ENCODE measurements around the gene ALDH1A2. TPM values are rescaled to one million over a fixed set of nuclear protein-coding genes. Genes with fewer than 3 reads are reported as not detected.

The ALDH1A2 gene
- 1.1 and 1.2 TPM in 2 replicates for total RNA-seq

DNA sequence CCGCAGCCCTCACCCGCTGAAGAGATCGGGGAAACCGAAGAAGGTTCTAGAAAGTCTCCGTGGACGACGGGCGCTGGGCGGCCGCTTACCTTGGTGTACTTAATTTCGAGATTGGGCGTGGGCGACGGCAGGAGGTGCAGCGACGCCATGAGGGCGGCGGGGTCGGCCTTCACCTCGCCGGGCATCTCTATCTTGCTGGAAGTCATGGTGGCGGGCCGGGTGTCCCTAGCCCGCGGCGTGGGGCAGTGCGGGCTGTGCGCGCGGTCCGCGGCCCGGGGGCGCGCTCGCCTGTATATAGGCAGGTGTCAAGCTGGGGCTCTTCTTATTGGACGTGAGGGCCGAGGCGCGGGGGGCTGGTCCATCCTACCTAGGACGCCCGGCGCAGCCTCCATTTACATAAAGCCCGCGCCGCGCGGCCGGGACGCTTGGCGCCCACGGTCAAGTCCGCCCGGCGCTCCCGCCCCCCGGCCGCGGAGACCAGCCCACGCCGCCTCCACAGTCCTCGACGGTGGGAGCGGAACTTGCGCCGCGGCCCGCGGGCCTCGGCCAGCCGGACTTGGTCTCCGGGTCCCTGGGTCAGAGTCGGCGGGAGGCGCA, at the start of gene ALDH1A2:
TSS of gene ALDH1A2 (minus strand) at position 267 of the 597 bp plus-strand sequence. CDS start at position 206, 61 bp downstream.

Other genes starting within 250 kb of the ALDH1A2 start
- 2.8 and 3.6 TPM in 2 replicates for gene AQP9, start 72.7 kb upstream of the ALDH1A2 start, total RNA-seq

Data from hair follicle dermal papilla cell (primary cell).